Testis (tissue), 2 donors: ENCODE data around the gene DPP6.

Experiments used
- POLR2A ChIP-seq: fragments of 450-650 bp; IDR thresholded peaks from one replicate; pipeline ENCODE4 v1.6.1; 2017; ENCODE audit warnings: antibody characterized with exemption, mild to moderate bottlenecking, moderate library complexity
- TF ChIP-seq, protein P1 (sequence below), 3 experiments: fragments of 450-650 bp in 2 of 3; fragments of 200-600 bp in 1 of 3; sonication (generic) in 1 of 3; IDR thresholded peaks; one replicate each; pipeline ENCODE4 v1.5.1; 2016 to 2019; ENCODE audit warnings: antibody characterized with exemption in 3 of 3, mild to moderate bottlenecking in 2 of 3, moderate library complexity in 1 of 3

DNA sequence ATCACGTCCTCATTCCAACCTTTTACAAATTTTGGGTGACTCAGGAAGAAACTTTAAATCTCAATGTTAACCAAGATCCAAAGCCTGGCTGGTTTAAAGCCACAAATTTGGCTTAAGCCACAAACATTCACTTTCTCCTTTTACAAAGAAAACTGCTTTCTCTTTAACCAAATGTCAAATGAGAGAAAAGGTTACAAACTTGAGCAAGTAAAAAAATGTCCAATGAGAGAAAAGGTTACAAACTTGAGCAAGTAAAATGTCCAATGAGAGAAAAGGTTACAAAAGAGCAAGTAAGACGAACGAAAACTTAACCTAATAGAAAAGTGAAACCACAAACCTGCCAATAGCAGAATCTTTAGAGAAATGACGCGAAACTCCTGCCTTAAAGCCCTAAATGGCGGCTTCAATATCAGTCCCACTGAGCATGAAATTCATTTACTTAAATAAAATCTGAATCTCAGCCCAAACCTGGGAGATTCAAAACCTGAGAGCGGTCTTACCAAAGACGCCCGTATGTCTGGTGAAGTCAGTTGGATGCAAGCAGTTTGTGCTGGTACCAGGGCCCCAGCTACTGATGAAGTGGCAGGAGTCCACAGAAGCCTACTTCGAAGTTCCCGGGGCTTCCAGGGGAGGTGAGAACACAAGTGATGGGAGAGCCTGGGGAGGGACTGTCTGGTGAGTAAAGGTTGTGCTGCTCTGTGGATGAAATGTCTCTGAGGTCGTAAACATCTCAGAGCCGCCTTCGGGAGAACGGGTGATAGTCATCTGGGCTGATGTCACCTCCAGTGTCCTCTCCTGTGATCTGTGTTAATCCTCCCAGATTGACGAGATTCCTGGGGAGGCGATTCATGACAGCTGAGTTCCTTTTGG is 876.2 kb downstream of the DPP6 start:
- TF ChIP-seq, protein P1, sequence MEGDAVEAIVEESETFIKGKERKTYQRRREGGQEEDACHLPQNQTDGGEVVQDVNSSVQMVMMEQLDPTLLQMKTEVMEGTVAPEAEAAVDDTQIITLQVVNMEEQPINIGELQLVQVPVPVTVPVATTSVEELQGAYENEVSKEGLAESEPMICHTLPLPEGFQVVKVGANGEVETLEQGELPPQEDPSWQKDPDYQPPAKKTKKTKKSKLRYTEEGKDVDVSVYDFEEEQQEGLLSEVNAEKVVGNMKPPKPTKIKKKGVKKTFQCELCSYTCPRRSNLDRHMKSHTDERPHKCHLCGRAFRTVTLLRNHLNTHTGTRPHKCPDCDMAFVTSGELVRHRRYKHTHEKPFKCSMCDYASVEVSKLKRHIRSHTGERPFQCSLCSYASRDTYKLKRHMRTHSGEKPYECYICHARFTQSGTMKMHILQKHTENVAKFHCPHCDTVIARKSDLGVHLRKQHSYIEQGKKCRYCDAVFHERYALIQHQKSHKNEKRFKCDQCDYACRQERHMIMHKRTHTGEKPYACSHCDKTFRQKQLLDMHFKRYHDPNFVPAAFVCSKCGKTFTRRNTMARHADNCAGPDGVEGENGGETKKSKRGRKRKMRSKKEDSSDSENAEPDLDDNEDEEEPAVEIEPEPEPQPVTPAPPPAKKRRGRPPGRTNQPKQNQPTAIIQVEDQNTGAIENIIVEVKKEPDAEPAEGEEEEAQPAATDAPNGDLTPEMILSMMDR (IDR thresholded peaks at IDR 0.05): no peak
- no peak for TF ChIP-seq POLR2A
